Gastroesophageal sphincter (tissue), 4 donors: ENCODE data around the gene ENPP4. TPM values are rescaled to one million over a fixed set of nuclear protein-coding genes. Genes with fewer than 3 reads are reported as not detected.
"Not testable (repeated sequence)": the region's sequence is repeated elsewhere in the genome, so short reads cannot be mapped to it uniquely, and the experiment has no call there.

Experiments used
- ATAC-seq: fragments of 150-250 bp; one replicate; pipeline ENCODE4 v1.9.1; 2016; ENCODE audit warnings: mild to moderate bottlenecking, moderate library complexity
- H3K27ac ChIP-seq, 4 donors: fragments of 200-600 bp; sonication (generic) in 3 of 4; 1 replicate in 3 of 4; 2 replicates in 1 of 4; pipeline ENCODE4 v1.5.1; 2016 to 2019
- H3K27me3 ChIP-seq: fragments of 200-600 bp; sonication (generic); one replicate; pipeline ENCODE4 v1.5.1; 2019
- H3K36me3 ChIP-seq, 2 donors: fragments of 200-600 bp; sonication (generic); one replicate each; pipeline ENCODE4 v1.5.1; 2019; ENCODE audit warnings: control low read depth in 1 of 2
- H3K4me1 ChIP-seq, 3 donors: fragments of 200-600 bp; sonication (generic); 1 replicate in 2 of 3; 2 replicates in 1 of 3; pipeline ENCODE4 v1.5.1; 2016 to 2019; ENCODE audit warnings: control low read depth in 2 of 3
- H3K4me3 ChIP-seq, 2 donors: fragments of 200-600 bp; sonication (generic); one replicate each; pipeline ENCODE4 v1.5.1; 2019; ENCODE audit warnings: mild to moderate bottlenecking in 1 of 2, moderate library complexity in 1 of 2
- H3K9me3 ChIP-seq, 3 donors: fragments of 200-600 bp; sonication (generic); one replicate each; pipeline ENCODE4 v1.5.1; 2017 to 2019; ENCODE audit warnings: control low read depth in 2 of 3
- CTCF ChIP-seq, 4 experiments: fragments of 200-600 bp in 2 of 4; fragments of 450-650 bp in 2 of 4; sonication (generic) in 1 of 4; IDR thresholded peaks; one replicate each; pipeline ENCODE4 v1.5.1; 2017 to 2019; ENCODE audit warnings: antibody characterized with exemption in 4 of 4, mild to moderate bottlenecking in 2 of 4, moderate library complexity in 2 of 4
- EP300 ChIP-seq: sonication (generic); formaldehyde crosslinking; IDR thresholded peaks from one replicate; pipeline ENCODE4 v1.6.1; 2017; ENCODE audit warnings: antibody characterized with exemption, mild to moderate bottlenecking
- POLR2A ChIP-seq, 2 donors: fragments of 450-650 bp; IDR thresholded peaks; one replicate each; pipeline ENCODE4 v1.6.1; 2017; ENCODE audit warnings: antibody characterized with exemption in 2 of 2, mild to moderate bottlenecking in 2 of 2, moderate library complexity in 1 of 2
- POLR2AphosphoS5 ChIP-seq: sonication (generic); formaldehyde crosslinking; IDR thresholded peaks from one replicate; pipeline ENCODE4 v1.6.1; 2017; ENCODE audit warnings: antibody characterized with exemption
- WGBS, 2 donors: methylation state at CpG; one replicate each; pipeline ENCODE4 v1.1.5; 2018; ENCODE audit warnings: low coverage in 1 of 2; 5-methylcytosine and 5-hydroxymethylcytosine counted together
- total RNA-seq, 4 donors: library from RNA; depleted of rRNA; stranded (reverse); fragments of >200 nt; gene quantifications; one replicate each; pipeline ENCODE4 v1.1.0, GENCODE V29; 2016

The ENPP4 gene
- total RNA-seq, 4 donors from 2014 or later: 20.4 to 43.4 (median 30.1) TPM

DNA sequence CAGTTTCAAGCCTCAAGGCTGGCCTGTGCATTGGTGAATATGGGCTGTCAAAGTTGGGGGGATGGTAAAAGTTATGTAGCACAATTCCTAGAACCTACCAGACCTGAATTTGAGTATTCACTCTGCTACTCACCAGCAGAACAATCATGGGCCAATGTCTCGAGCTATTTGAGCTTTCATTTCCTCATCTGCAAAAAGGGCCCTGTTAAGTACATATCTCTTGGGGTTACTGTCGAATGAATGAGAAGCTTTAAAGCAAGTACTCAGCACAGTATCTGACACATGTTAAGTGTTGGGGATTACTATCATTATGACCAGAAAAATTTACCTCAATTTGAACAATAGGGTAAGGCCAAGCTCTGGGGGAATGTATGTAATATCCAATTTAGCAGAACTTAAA is 13.5 kb upstream of the ENPP4 start:
- Histone ChIP-seq H3K27me3 (no peaks in the 10 kb centered on the region), H3K4me1 (no peaks in the 10 kb centered on the region), H3K27ac (no peak overlapping the region), H3K4me3 (no peak overlapping the region), H3K36me3 (no peaks in the 10 kb centered on the region), H3K9me3 (no peaks in the 10 kb centered on the region)
- 76 to 92% methylated on average over 2 of the region's 2 CpGs for WGBS, 2 donors
- no peak for ATAC-seq
- TF ChIP-seq POLR2A (IDR thresholded peaks at IDR 0.05) (no peak), EP300 (no peak), CTCF (IDR thresholded peaks at IDR 0.05) (no peak), POLR2AphosphoS5 (no peak)

- no peak for ATAC-seq
- Histone ChIP-seq H3K27ac (no peak overlapping the region), H3K4me3 (no peak overlapping the region), H3K27me3 (no peaks in the 10 kb centered on the region), H3K36me3 (no peaks in the 10 kb centered on the region), H3K4me1 (no peaks in the 10 kb centered on the region), H3K9me3 (no peaks in the 10 kb centered on the region)
- no peak for TF ChIP-seq POLR2AphosphoS5
- no peak for TF ChIP-seq CTCF (IDR thresholded peaks at IDR 0.05)
- TF ChIP-seq EP300: no peak
- WGBS, 2 donors: 86 to 90% methylated on average over 1 of the region's 1 CpG
Observed at GRCh38 chr6:46118157-46118556, 11.6 kb upstream of the ENPP4 start.

GRCh38 chr6:46118836-46119235 is 11.0 kb upstream of the ENPP4 start:
- no peaks in the 10 kb centered on the region for H3K4me1 ChIP-seq
- no peak overlapping the region for H3K27ac ChIP-seq
- no peaks in the 10 kb centered on the region for H3K36me3 ChIP-seq
- no peaks in the 10 kb centered on the region for H3K9me3 ChIP-seq
- H3K27me3 ChIP-seq: no peaks in the 10 kb centered on the region
- no peak overlapping the region for H3K4me3 ChIP-seq
- ATAC-seq: no peak
- 89% methylated on average over 2 to 3 of the region's 3 CpGs for WGBS, 2 donors
- TF ChIP-seq CTCF (IDR thresholded peaks at IDR 0.05) (no peak), POLR2A (IDR thresholded peaks at IDR 0.05) (no peak), EP300 (no peak), POLR2AphosphoS5 (no peak)

DNA sequence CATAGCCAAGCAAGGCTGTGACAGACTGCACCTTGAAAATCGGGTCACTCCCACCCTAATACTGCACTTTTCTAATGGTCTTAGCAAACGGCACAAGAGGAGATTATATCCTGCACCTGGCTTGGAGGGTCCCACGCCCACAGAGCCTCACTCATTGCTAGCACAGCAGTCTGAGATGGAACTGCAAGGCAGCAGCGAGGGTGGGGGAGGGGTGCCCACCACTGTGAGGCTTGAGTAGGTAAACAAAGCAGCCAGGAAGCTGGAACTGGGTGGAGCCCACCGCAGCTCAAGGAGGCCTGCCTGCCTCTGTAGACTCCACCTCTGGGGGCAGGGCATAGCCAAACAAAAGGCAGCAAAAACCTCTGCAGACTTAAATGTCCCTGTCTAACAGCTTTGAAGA is 10.1 kb upstream of the ENPP4 start:
- not testable (repeated sequence) for H3K9me3 ChIP-seq, H3K4me1 ChIP-seq, H3K36me3 ChIP-seq, H3K27me3 ChIP-seq, H3K4me3 ChIP-seq, ATAC-seq, H3K27ac ChIP-seq
- WGBS, 2 donors: 56% methylated on average over 3 of the region's 5 CpGs; no CpG with 5 or more reads in 1 of the 2 donors

DNA sequence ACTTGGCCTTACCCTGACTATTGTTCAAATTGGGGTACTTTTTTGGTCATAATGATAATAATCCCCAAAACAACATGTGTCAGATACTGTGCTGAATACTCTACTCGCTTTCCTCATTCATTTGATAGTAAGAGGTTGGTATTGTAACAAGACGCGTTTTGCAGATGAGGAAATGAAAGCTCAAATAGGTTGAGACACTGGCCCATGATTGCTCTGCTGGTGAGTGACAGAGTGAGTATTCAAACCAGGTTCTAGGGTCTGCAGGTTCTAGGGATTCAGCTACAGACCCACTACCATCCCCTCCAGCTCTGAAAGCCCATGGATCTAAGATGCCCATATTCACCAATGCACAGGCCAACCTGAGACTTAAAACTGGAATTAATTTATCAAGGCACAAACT is 1.3 kb upstream of the ENPP4 start:
- no peaks in the 10 kb centered on the region for H3K36me3 ChIP-seq
- no peaks in the 10 kb centered on the region for H3K9me3 ChIP-seq
- no peaks in the 10 kb centered on the region for H3K27me3 ChIP-seq
- no peak for TF ChIP-seq POLR2AphosphoS5
- TF ChIP-seq POLR2A (IDR thresholded peaks at IDR 0.05): no peak
- 75 to 81% methylated on average over 3 of the region's 3 CpGs for WGBS, 2 donors
- no peak for ATAC-seq
- no peak overlapping the region for H3K4me3 ChIP-seq
- H3K27ac ChIP-seq: no peak overlapping the region
- H3K4me1 ChIP-seq: peaks cover 4 to 33% (median 6%) of the 10 kb centered on the region in 3 donors

- Histone ChIP-seq H3K4me1 (peaks cover 4 to 38% (median 6%) of the 10 kb centered on the region in 3 donors), H3K4me3 (peak overlapping the region; percentile 52 to 76), H3K27me3 (no peaks in the 10 kb centered on the region), H3K9me3 (no peaks in the 10 kb centered on the region), H3K36me3 (no peaks in the 10 kb centered on the region), H3K27ac (peak overlapping the region; percentile 11 to 83 (median 78))
- TF ChIP-seq POLR2A (IDR thresholded peaks at IDR 0.05): no peak
- 4 to 5% methylated on average over 8 to 10 of the region's 10 CpGs for WGBS, 2 donors
- ATAC-seq: no peak
Observed at GRCh38 chr6:46129291-46129628, 529 bp upstream of the ENPP4 start.

- Histone ChIP-seq H3K4me3 (peak overlapping the region; percentile 52 to 76), H3K9me3 (no peaks in the 10 kb centered on the region), H3K4me1 (peaks cover 4 to 38% (median 6%) of the 10 kb centered on the region in 3 donors), H3K36me3 (no peaks in the 10 kb centered on the region), H3K27ac (peak overlapping the region; percentile 3 to 83 (median 78)), H3K27me3 (no peaks in the 10 kb centered on the region)
- no peak for ATAC-seq
- 32 to 33% methylated on average over 4 of the region's 4 CpGs for WGBS, 2 donors
- TF ChIP-seq POLR2AphosphoS5: no peak
- no peak for TF ChIP-seq CTCF (IDR thresholded peaks at IDR 0.05)
- no peak for TF ChIP-seq EP300
- TF ChIP-seq POLR2A (IDR thresholded peaks at IDR 0.05): no peak
Observed at GRCh38 chr6:46130666-46131065, 877 bp downstream of the ENPP4 start.

- not testable (repeated sequence) for H3K27me3 ChIP-seq, H3K27ac ChIP-seq, H3K4me3 ChIP-seq, ATAC-seq, H3K36me3 ChIP-seq, H3K9me3 ChIP-seq
- WGBS, 2 donors: no CpG with 5 or more reads among the region's 1 CpG
- H3K4me1 ChIP-seq: peaks cover 4 to 38% (median 6%) of the 10 kb centered on the region in 3 donors
Observed at GRCh38 chr6:46131291-46131690, 1.5 kb downstream of the ENPP4 start.
